Retinal pigment epithelial cell (primary cell): Measurements from ENCODE around the gene SUPT3H.
A peak's percentile ranks its signal among the peaks of the same experiment; 100 is the strongest.
"Not testable (repeated sequence)": the region's sequence is repeated elsewhere in the genome, so short reads cannot be mapped to it uniquely, and the experiment has no call there.

Experiments
- DNase-seq: peaks from one replicate; pipeline ENCODE4 v3.0.0-alpha.2; 2010; ENCODE audit warnings: low read depth
- H3K4me3 ChIP-seq: 2 replicates; pipeline ENCODE4 v1.5.1; 2011; ENCODE audit warnings: mild to moderate bottlenecking, low read length, control low read depth, moderate library complexity
- CTCF ChIP-seq: conservative IDR thresholded peaks from 2 replicates; pipeline ENCODE4 v1.5.1; 2011; ENCODE audit warnings: low read depth, low read length, control low read depth, inconsistent platforms

SUPT3H gene

GRCh38 chr6:44868335-44868668 is 509.4 kb downstream of the SUPT3H start:
- no peak overlapping the region for H3K4me3 ChIP-seq
- no peak for TF ChIP-seq CTCF
- no peak for DNase-seq

GRCh38 chr6:44867571-44868334 is 510.0 kb downstream of the SUPT3H start:
- no peak overlapping the region for H3K4me3 ChIP-seq
- TF ChIP-seq CTCF: no peak
- no peak for DNase-seq

GRCh38 chr6:44865184-44865583 is 512.5 kb downstream of the SUPT3H start:
- not testable (repeated sequence) for DNase-seq, H3K4me3 ChIP-seq

GRCh38 chr6:44859901-44860410 is 517.8 kb downstream of the SUPT3H start:
- H3K4me3 ChIP-seq: no peak overlapping the region
- DNase-seq: no peak
- TF ChIP-seq CTCF: no peak

GRCh38 chr6:44858998-44859397 is 518.7 kb downstream of the SUPT3H start:
- DNase-seq: no peak
- no peak overlapping the region for H3K4me3 ChIP-seq
- peak; percentile 32 for TF ChIP-seq CTCF

GRCh38 chr6:44856479-44856878 is 521.3 kb downstream of the SUPT3H start:
- TF ChIP-seq CTCF: no peak
- DNase-seq: no peak
- no peak overlapping the region for H3K4me3 ChIP-seq

GRCh38 chr6:44855562-44856411 is 521.9 kb downstream of the SUPT3H start:
- TF ChIP-seq CTCF: no peak
- no peak for DNase-seq
- H3K4me3 ChIP-seq: no peak overlapping the region
